HepG2 (cell line): Measurements from ENCODE around the gene THSD4. TPM values are rescaled to one million over a fixed set of nuclear protein-coding genes. Genes with fewer than 3 reads are reported as not detected.

Source experiments
- ATAC-seq: fragments of 200-7000 bp; cut with Tn5 transposase; 3 replicates; pipeline ENCODE4 v1.9.1; 2020; ENCODE audit warnings: mild to moderate bottlenecking, moderate library complexity
- BruUV-seq: library from RNA; stranded (reverse); fragments of 400-500 nt; replicated peaks from 2 replicates; lab custom pipeline; 2021; lab: Mats Ljungman, UMichigan
- CTCF ChIA-PET: fragments of 300-600 bp; formaldehyde crosslinking; extraction: SDS; loops from one replicate; lab custom pipeline; 2021; ENCODE audit warnings: low total read pairs, inconsistent platforms, low intra/inter-chr PET ratio; lab: Yijun Ruan, JAX
- POLR2A ChIA-PET: fragments of 350-600 bp; sonication (Branson Sonifier 250); formaldehyde crosslinking; loops from one replicate; lab custom pipeline; 2020; ENCODE audit warnings: antibody characterized with exemption, inconsistent platforms; lab: Yijun Ruan, JAX
- DNase-seq: peaks from one replicate; pipeline ENCODE4 v3.0.0-alpha.2; 2015; ENCODE audit warnings: low spot score
- FAIRE-seq: peaks from 3 replicates; lab custom pipeline; 2011; peaks lifted over from hg19 to GRCh38; lab: Jason Lieb, UNC
- H2AFZ ChIP-seq: one replicate; pipeline ENCODE4 v1.6.1; 2011; ENCODE audit warnings: low read length, inconsistent platforms
- H3K27ac ChIP-seq: fragments of 300-600 bp; 3 replicates; pipeline ENCODE4 v1.8.0; 2011; ENCODE audit warnings: mixed run types, mild to moderate bottlenecking, mixed read lengths, low read length, inconsistent platforms; ENCODE audit not compliant: insufficient read depth; ENCODE audit errors: extremely low read length
- H3K27me3 ChIP-seq, 2 experiments: fragments of 200-600 bp in 1 of 2; 2 replicates in 1 of 2; 3 replicates in 1 of 2; pipeline versions ENCODE4 v1.6.0 to v1.8.0; 2011; ENCODE audit warnings: low read length in 2 of 2, mild to moderate bottlenecking in 2 of 2, moderate library complexity in 2 of 2, inconsistent platforms in 1 of 2; ENCODE audit not compliant: insufficient read depth in 2 of 2, control insufficient read depth in 1 of 2
- H3K36me3 ChIP-seq, 2 experiments: fragments of 200-600 bp in 1 of 2; replicated peaks in 1 of 2; 2 replicates in 1 of 2; 3 replicates in 1 of 2; pipeline versions ENCODE4 v1.5.1 to v1.8.0; 2011; ENCODE audit warnings: low read length in 2 of 2, inconsistent platforms in 1 of 2; ENCODE audit not compliant: insufficient read depth in 2 of 2, control insufficient read depth in 1 of 2
- H3K4me1 ChIP-seq: 2 replicates; pipeline ENCODE4 v1.5.1; 2012; ENCODE audit warnings: low read length, inconsistent platforms; ENCODE audit not compliant: insufficient read depth
- H3K4me2 ChIP-seq: 2 replicates; pipeline ENCODE4 v1.6.0; 2011; ENCODE audit warnings: low read depth, low read length, inconsistent platforms
- H3K4me3 ChIP-seq, 3 experiments: fragments of 200-600 bp in 1 of 3; sonication (generic), shearing (Covaris generic) in 1 of 3; replicated peaks in 1 of 3; 2 replicates each; pipeline ENCODE4 v1.5.1; 2011 to 2016; ENCODE audit warnings: low read length in 3 of 3, inconsistent platforms in 2 of 3, low read depth in 2 of 3, mild to moderate bottlenecking in 2 of 3, control low read depth in 1 of 3, mixed read lengths in 1 of 3; ENCODE audit not compliant: insufficient read depth in 1 of 3
- H3K79me2 ChIP-seq: one replicate; pipeline ENCODE4 v1.6.1; 2011; ENCODE audit warnings: low read length, inconsistent platforms; ENCODE audit not compliant: insufficient read depth
- H3K9ac ChIP-seq: 2 replicates; pipeline ENCODE4 v1.6.0; 2011; ENCODE audit warnings: mild to moderate bottlenecking, low read depth, low read length, inconsistent platforms; ENCODE audit not compliant: insufficient read depth
- H3K9me3 ChIP-seq: 2 replicates; pipeline ENCODE4 v1.5.1; 2012; ENCODE audit warnings: mild to moderate bottlenecking, low read length
- H4K20me1 ChIP-seq: 2 replicates; pipeline ENCODE4 v1.6.0; 2011; ENCODE audit warnings: inconsistent platforms, mild to moderate bottlenecking, low read length, moderate library complexity; ENCODE audit not compliant: insufficient read depth
- ARID2 ChIP-seq: sonication (generic); formaldehyde crosslinking; IDR thresholded peaks from 2 replicates; pipeline ENCODE4 v1.8.1; 2022; ENCODE audit warnings: mild to moderate bottlenecking, missing genetic modification reagents, borderline replicate concordance
- CHD2 ChIP-seq: IDR thresholded peaks from 2 replicates; pipeline ENCODE4 v1.6.1; 2011; ENCODE audit warnings: low read depth, low read length, improper control_type of control experiment
- DNMT3B ChIP-seq: conservative IDR thresholded peaks from 2 replicates; pipeline ENCODE4 v1.6.1; 2016; ENCODE audit warnings: missing biosample characterization, control low read depth
- EED ChIP-seq: sonication (generic); formaldehyde crosslinking; IDR thresholded peaks from 2 replicates; pipeline ENCODE4 v1.5.0; 2020; ENCODE audit warnings: mild to moderate bottlenecking, missing genetic modification reagents
- FOXK1 ChIP-seq: sonication (generic); formaldehyde crosslinking; IDR thresholded peaks from 2 replicates; pipeline ENCODE4 v1.4.0; 2020; ENCODE audit warnings: low read depth, missing genetic modification reagents, borderline replicate concordance
- IKZF4 ChIP-seq: sonication (generic); formaldehyde crosslinking; IDR thresholded peaks from 2 replicates; pipeline ENCODE4 v1.5.1; 2020; ENCODE audit warnings: borderline replicate concordance, mild to moderate bottlenecking, low read depth, missing genetic modification reagents; ENCODE audit errors: not compliant biosample characterization
- ISL2 ChIP-seq: sonication (generic); formaldehyde crosslinking; IDR thresholded peaks from 2 replicates; pipeline ENCODE4 v1.5.0; 2020; ENCODE audit warnings: missing genetic modification reagents
- KDM2A ChIP-seq: sonication (generic); formaldehyde crosslinking; IDR thresholded peaks from 2 replicates; pipeline ENCODE4 v1.4.0; 2020; ENCODE audit warnings: low read depth, missing genetic modification reagents, borderline replicate concordance
- NCOA1 ChIP-seq: sonication (generic); formaldehyde crosslinking; IDR thresholded peaks from 2 replicates; pipeline ENCODE4 v1.9.0; 2021; ENCODE audit warnings: missing genetic modification reagents
- NFYC ChIP-seq: IDR thresholded peaks from 2 replicates; pipeline ENCODE4 v1.6.1; 2016; ENCODE audit warnings: missing genetic modification reagents, missing compliant biosample characterization
- RBFOX2 ChIP-seq: fragments of 200-400 bp; formaldehyde crosslinking; IDR thresholded peaks from 2 replicates; pipeline ENCODE4 v1.6.1; 2017; ENCODE audit warnings: low read depth, mild to moderate bottlenecking, low read length
- SMAD9 ChIP-seq: sonication (generic); formaldehyde crosslinking; IDR thresholded peaks from 2 replicates; pipeline ENCODE4 v1.5.1; 2020; ENCODE audit warnings: mild to moderate bottlenecking, missing genetic modification reagents
- TFAP4 ChIP-seq: sonication (generic); IDR thresholded peaks from 2 replicates; pipeline ENCODE4 v1.6.1; 2016; ENCODE audit warnings: low read depth, borderline replicate concordance
- TGIF2 ChIP-seq: IDR thresholded peaks from 2 replicates; pipeline ENCODE4 v1.6.1; 2016; ENCODE audit warnings: control low read depth, missing compliant biosample characterization
- ZBTB38 ChIP-seq: sonication (generic); formaldehyde crosslinking; IDR thresholded peaks from 2 replicates; pipeline ENCODE4 v1.5.1; 2020; ENCODE audit warnings: mild to moderate bottlenecking, missing genetic modification reagents
- ZNF574 ChIP-seq: sonication (generic); formaldehyde crosslinking; IDR thresholded peaks from 2 replicates; pipeline ENCODE4 v1.4.0; 2020; ENCODE audit warnings: missing genetic modification reagents
- ZNF773 ChIP-seq: sonication (generic); formaldehyde crosslinking; IDR thresholded peaks from 2 replicates; pipeline ENCODE4 v1.4.0; 2020; ENCODE audit warnings: missing genetic modification reagents, borderline replicate concordance
- ZNF780A ChIP-seq: sonication (generic); formaldehyde crosslinking; IDR thresholded peaks from 2 replicates; pipeline ENCODE4 v1.8.0; 2022; ENCODE audit warnings: mild to moderate bottlenecking, missing genetic modification reagents, moderate library complexity
- WGBS: methylation state at CpG from one replicate; pipeline ENCODE4 v1.1.6; 2017; ENCODE audit warnings: low lambda C conversion rate; 5-methylcytosine and 5-hydroxymethylcytosine counted together
- in situ Hi-C: cut with HindIII; loops from 2 replicates; pipeline ENCODE4 v1.10.0; 2017; ENCODE audit warnings: low pct_unique_long_range_greater_than_20kb; ENCODE audit not compliant: extremely low pct_ligation_motif_present
- intact Hi-C: fragments of 100-400 bp; cut with micrococcal nuclease; formaldehyde crosslinking; loops from one replicate; pipeline ENCODE4 v1.10.0; 2022; ENCODE audit not compliant: unreplicated experiment
- polyA plus RNA-seq, 8 experiments: library from polyadenylated mRNA; depleted of rRNA in 3 of 8; stranded (reverse) in 7 of 8; unstranded in 1 of 8; fragments of >200 nt; fragmentation: Illumina TruSeq in 4 of 8; extraction: Trizol in 4 of 8; gene quantifications; 2 replicates each; pipeline versions ENCODE4 v1.2.1 to v1.2.3, GENCODE V29; 2011 to 2016; ENCODE audit warnings: low read depth in 4 of 8, missing spikeins in 1 of 8, mixed read lengths in 1 of 8; ENCODE audit not compliant: insufficient read depth in 1 of 8
- total RNA-seq, 5 experiments: library from RNA; depleted of rRNA; stranded (reverse); fragments of >200 nt; fragmentation: Illumina TruSeq; extraction: Trizol; gene quantifications; 2 replicates each; pipeline ENCODE4 v1.2.3, GENCODE V29; 2016; ENCODE audit warnings: low read depth in 1 of 5
- TF ChIP-seq, protein P1 (sequence below): sonication (generic); formaldehyde crosslinking; IDR thresholded peaks from 2 replicates; pipeline ENCODE4 v1.4.0; 2020; ENCODE audit warnings: missing genetic modification reagents

The THSD4 gene
- total and polyA plus RNA-seq, 2 of the 13 experiments (the other 11 are each of a cell fraction or from before 2014, with no cell fraction given): 0.07 to 0.21 TPM

GRCh38 chr15:71660501-71660900 lies 545.2 kb downstream of the THSD4 start:
- CTCF ChIA-PET: no interaction called here
- DNase-seq (no peak), FAIRE-seq (no peak), ATAC-seq (peak; percentile 29; the same call in 2 of the 3 replicates)
- peak overlapping the region in 1 of 3 experiments; percentile 2; a peak in 1 of 6 replicates for H3K4me3 ChIP-seq
- POLR2A ChIA-PET: interaction anchor here (1.0 to 2.0 kb wide), 4 partner anchors 17 to 148 kb away, joined by 3 to 6 read pairs (median 5); no protein-coding TSS in a partner anchor
- H3K9ac ChIP-seq: peak overlapping the region; percentile 38
- peak overlapping the region; percentile 84 for H3K27ac ChIP-seq
- H2AFZ ChIP-seq: no peak overlapping the region
- 92% methylated on average over 15 of the region's 15 CpGs for WGBS
- H3K27me3 ChIP-seq: no peaks in the 10 kb centered on the region
- H3K4me2 ChIP-seq: peak overlapping the region; percentile 46
- no peaks in the 10 kb centered on the region for H3K79me2 ChIP-seq
- no peaks in the 10 kb centered on the region for H4K20me1 ChIP-seq
- H3K4me1 ChIP-seq: peaks cover 83% of the 10 kb centered on the region
- H3K36me3 ChIP-seq: no peaks in the 10 kb centered on the region
- in situ Hi-C loops: loop anchor here (5.0 kb wide), 1 partner anchor 213 kb away; no protein-coding TSS in a partner anchor
- BruUV-seq: no TSS peak
- no peaks in the 10 kb centered on the region; the same call in 1 of the 2 replicates for H3K9me3 ChIP-seq
- intact Hi-C loops: no loop called here
- TF ChIP-seq NFYC (CRISPR knock-in tag) (no peak), ARID2 (CRISPR knock-in tag) (0 out of 2 replicates have a peak, but pooled peaks have one; percentile 15), IKZF4 (peak; percentile 48), EED (CRISPR knock-in tag) (no peak), TGIF2 (CRISPR knock-in tag) (no peak), ZBTB38 (peak; percentile 95), ISL2 (CRISPR knock-in tag) (no peak), FOXK1 (no peak), ZNF780A (CRISPR knock-in tag) (no peak), ZNF773 (CRISPR knock-in tag) (no peak), CHD2 (no peak), TFAP4 (no peak), RBFOX2 (no peak), DNMT3B (CRISPR knock-in tag) (no peak), SMAD9 (CRISPR knock-in tag) (0 out of 2 replicates have a peak, but pooled peaks have one; percentile 34), KDM2A (0 out of 2 replicates have a peak, but pooled peaks have one; percentile 12), NCOA1 (CRISPR knock-in tag) (0 out of 2 replicates have a peak, but pooled peaks have one; percentile 27), ZNF574 (CRISPR knock-in tag) (no peak)
- TF ChIP-seq, protein P1, sequence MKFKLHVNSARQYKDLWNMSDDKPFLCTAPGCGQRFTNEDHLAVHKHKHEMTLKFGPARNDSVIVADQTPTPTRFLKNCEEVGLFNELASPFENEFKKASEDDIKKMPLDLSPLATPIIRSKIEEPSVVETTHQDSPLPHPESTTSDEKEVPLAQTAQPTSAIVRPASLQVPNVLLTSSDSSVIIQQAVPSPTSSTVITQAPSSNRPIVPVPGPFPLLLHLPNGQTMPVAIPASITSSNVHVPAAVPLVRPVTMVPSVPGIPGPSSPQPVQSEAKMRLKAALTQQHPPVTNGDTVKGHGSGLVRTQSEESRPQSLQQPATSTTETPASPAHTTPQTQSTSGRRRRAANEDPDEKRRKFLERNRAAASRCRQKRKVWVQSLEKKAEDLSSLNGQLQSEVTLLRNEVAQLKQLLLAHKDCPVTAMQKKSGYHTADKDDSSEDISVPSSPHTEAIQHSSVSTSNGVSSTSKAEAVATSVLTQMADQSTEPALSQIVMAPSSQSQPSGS: 0 out of 2 replicates have a peak, but pooled peaks have one; percentile 5
